ENCODE data around the gene ACTA1. TPM values are rescaled to one million over a fixed set of nuclear protein-coding genes. Genes with fewer than 3 reads are reported as not detected.

Gene ACTA1
- total RNA-seq, 1 experiment from 2014 or later: 0.80 TPM

- Histone ChIP-seq H3K79me2 (ENCODE audit: low read length) (no peaks in the 10 kb centered on the region), H3K4me3 (ENCODE audit: low read length) (no peak overlapping the region), H3K4me1 (ENCODE audit: insufficient read depth, low read length) (peaks cover 18% of the 10 kb centered on the region), H3K9ac (ENCODE audit: low read length) (no peak overlapping the region), H3F3A (ENCODE audit: low read length, unreplicated experiment) (peaks cover 3% of the 10 kb centered on the region), H3K4me2 (ENCODE audit: low read length) (no peak overlapping the region), H4K20me1 (ENCODE audit: low read length) (no peaks in the 10 kb centered on the region), H3K9me3 (ENCODE audit: low read length) (no peaks in the 10 kb centered on the region), H2AFZ (ENCODE audit: low read length) (no peak overlapping the region), H3K9me2 (replicated peaks; ENCODE audit: low read length) (no peaks in the 10 kb centered on the region), H3K36me3 (ENCODE audit: low read depth, low read length) (no peaks in the 10 kb centered on the region), H3K27ac (ENCODE audit: low read length) (no peak overlapping the region), H3K27me3 (ENCODE audit: low read length) (no peaks in the 10 kb centered on the region)
- POLR2A ChIA-PET (ENCODE audit: unreplicated experiment): no interaction called here
- CTCF ChIA-PET: no interaction called here
- ATAC-seq (no peak), DNase-seq (no peak)
- TF ChIP-seq CTCF (conservative IDR thresholded peaks at IDR 0.05; ENCODE audit: low read depth, low read length): no peak
- no peak for TF ChIP-seq EZH2 (IDR thresholded peaks at IDR 0.05; ENCODE audit: low read length, unreplicated experiment)
- no peak for TF ChIP-seq EZH2phosphoT487 (IDR thresholded peaks at IDR 0.05; ENCODE audit: borderline replicate concordance, low read length)
- intact Hi-C loops (cut with micrococcal nuclease): loop anchor here (5.0 kb wide), 1 partner anchor 43 kb away; the partner anchor contains the start of gene CCSAP
- BruUV-seq (replicated peaks): no TSS peak
Measured at GRCh38 chr1:229384822-229385221, 49.1 kb downstream of the ACTA1 start.

GRCh38 chr1:229383961-229384360, 49.9 kb downstream of the ACTA1 start:
- H3K4me3 ChIP-seq (ENCODE audit: low read length): no peak overlapping the region
- no peaks in the 10 kb centered on the region for H3K9me2 ChIP-seq (replicated peaks; ENCODE audit: low read length)
- no peak for TF ChIP-seq EZH2 (IDR thresholded peaks at IDR 0.05; ENCODE audit: low read length, unreplicated experiment)
- TF ChIP-seq CTCF (conservative IDR thresholded peaks at IDR 0.05; ENCODE audit: low read depth, low read length): no peak
- TF ChIP-seq EZH2phosphoT487 (IDR thresholded peaks at IDR 0.05; ENCODE audit: borderline replicate concordance, low read length): no peak
- peaks cover 10% of the 10 kb centered on the region for H3K4me1 ChIP-seq (ENCODE audit: insufficient read depth, low read length)
- no peak overlapping the region for H3K4me2 ChIP-seq (ENCODE audit: low read length)
- H3F3A ChIP-seq (ENCODE audit: low read length, unreplicated experiment): no peaks in the 10 kb centered on the region
- no peak overlapping the region for H3K27ac ChIP-seq (ENCODE audit: low read length)
- H3K9me3 ChIP-seq (ENCODE audit: low read length): no peaks in the 10 kb centered on the region
- no peaks in the 10 kb centered on the region for H3K27me3 ChIP-seq (ENCODE audit: low read length)
- no peak overlapping the region for H2AFZ ChIP-seq (ENCODE audit: low read length)
- intact Hi-C loops (cut with micrococcal nuclease): no loop called here
- H4K20me1 ChIP-seq (ENCODE audit: low read length): no peaks in the 10 kb centered on the region
- no TSS peak for BruUV-seq (replicated peaks)
- DNase-seq (peak; percentile 26), ATAC-seq (no peak)
- CTCF ChIA-PET: no interaction called here
- POLR2A ChIA-PET (ENCODE audit: unreplicated experiment): no interaction called here
- H3K9ac ChIP-seq (ENCODE audit: low read length): no peak overlapping the region
- no peaks in the 10 kb centered on the region for H3K79me2 ChIP-seq (ENCODE audit: low read length)
- no peaks in the 10 kb centered on the region for H3K36me3 ChIP-seq (ENCODE audit: low read depth, low read length)

GRCh38 chr1:229383188-229383587, 50.7 kb downstream of the ACTA1 start:
- Histone ChIP-seq H3F3A (ENCODE audit: low read length, unreplicated experiment) (no peaks in the 10 kb centered on the region), H3K36me3 (ENCODE audit: low read depth, low read length) (no peaks in the 10 kb centered on the region), H4K20me1 (ENCODE audit: low read length) (no peaks in the 10 kb centered on the region), H3K4me3 (ENCODE audit: low read length) (no peak overlapping the region), H3K27me3 (ENCODE audit: low read length) (no peaks in the 10 kb centered on the region), H3K79me2 (ENCODE audit: low read length) (no peaks in the 10 kb centered on the region), H2AFZ (ENCODE audit: low read length) (no peak overlapping the region), H3K9ac (ENCODE audit: low read length) (no peak overlapping the region), H3K4me2 (ENCODE audit: low read length) (no peak overlapping the region), H3K27ac (ENCODE audit: low read length) (no peak overlapping the region), H3K9me3 (ENCODE audit: low read length) (no peaks in the 10 kb centered on the region), H3K4me1 (ENCODE audit: insufficient read depth, low read length) (peaks cover 5% of the 10 kb centered on the region; the same call in 1 of the 2 replicates), H3K9me2 (replicated peaks; ENCODE audit: low read length) (no peaks in the 10 kb centered on the region)
- BruUV-seq (replicated peaks): no TSS peak
- intact Hi-C loops (cut with micrococcal nuclease): no loop called here
- ChIA-PET POLR2A (ENCODE audit: unreplicated experiment) (no interaction called here), CTCF (no interaction called here)
- DNase-seq (no peak), ATAC-seq (no peak)
- no peak for TF ChIP-seq EZH2 (IDR thresholded peaks at IDR 0.05; ENCODE audit: low read length, unreplicated experiment)
- TF ChIP-seq CTCF (conservative IDR thresholded peaks at IDR 0.05; ENCODE audit: low read depth, low read length): no peak
- TF ChIP-seq EZH2phosphoT487 (IDR thresholded peaks at IDR 0.05; ENCODE audit: borderline replicate concordance, low read length): no peak

Other genes starting within 250 kb of the ACTA1 start
- 33.9 and 67.0 TPM in 2 replicates for gene RAB4A, start 163.0 kb downstream of the ACTA1 start, total RNA-seq (2014; rRNA removed)
- gene CCSAP, start 91.0 kb downstream of the ACTA1 start, total RNA-seq (2014; rRNA removed): 9.5 and 9.7 TPM in 2 replicates
- 63.6 and 66.5 TPM in 2 replicates for gene NUP133, start 74.2 kb upstream of the ACTA1 start, total RNA-seq (2014; rRNA removed)
- gene ABCB10, start 124.6 kb upstream of the ACTA1 start, total RNA-seq (2014; rRNA removed): 27.4 and 30.4 TPM in 2 replicates
- gene TAF5L, start 192.0 kb upstream of the ACTA1 start, total RNA-seq (2014; rRNA removed): 24.2 and 28.3 TPM in 2 replicates
- gene URB2, start 192.2 kb upstream of the ACTA1 start, total RNA-seq (2014; rRNA removed): 24.0 and 26.2 TPM in 2 replicates